ENCODE results near the gene AGBL4.

Gene AGBL4

DNA sequence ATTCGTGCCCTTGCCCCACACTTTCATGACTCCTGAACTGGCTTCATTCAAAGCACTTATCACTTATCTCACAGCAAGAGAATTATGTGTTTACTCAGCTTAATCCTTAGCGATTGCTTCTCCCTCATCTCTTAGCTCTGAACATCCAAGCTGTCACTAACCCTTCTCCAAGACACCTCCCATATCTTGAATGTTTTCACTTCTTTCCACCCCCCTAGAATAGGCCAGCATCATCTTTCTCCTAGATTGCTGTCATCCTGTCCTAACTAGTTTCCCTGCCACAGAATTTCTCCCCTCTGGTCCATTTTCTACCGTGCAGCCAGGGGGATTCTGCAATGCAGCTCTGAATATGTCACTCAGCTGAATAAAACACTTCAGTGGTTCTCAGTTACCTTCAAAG is 1483.2 kb downstream of the AGBL4 start:
- H3K9me3 Mint-ChIP-seq, result no peaks in the 10 kb centered on the region
- peaks cover 28% of the 10 kb centered on the region for H3K27me3 Mint-ChIP-seq (ENCODE audit: low read depth)
- TF ChIP-seq, protein P1, sequence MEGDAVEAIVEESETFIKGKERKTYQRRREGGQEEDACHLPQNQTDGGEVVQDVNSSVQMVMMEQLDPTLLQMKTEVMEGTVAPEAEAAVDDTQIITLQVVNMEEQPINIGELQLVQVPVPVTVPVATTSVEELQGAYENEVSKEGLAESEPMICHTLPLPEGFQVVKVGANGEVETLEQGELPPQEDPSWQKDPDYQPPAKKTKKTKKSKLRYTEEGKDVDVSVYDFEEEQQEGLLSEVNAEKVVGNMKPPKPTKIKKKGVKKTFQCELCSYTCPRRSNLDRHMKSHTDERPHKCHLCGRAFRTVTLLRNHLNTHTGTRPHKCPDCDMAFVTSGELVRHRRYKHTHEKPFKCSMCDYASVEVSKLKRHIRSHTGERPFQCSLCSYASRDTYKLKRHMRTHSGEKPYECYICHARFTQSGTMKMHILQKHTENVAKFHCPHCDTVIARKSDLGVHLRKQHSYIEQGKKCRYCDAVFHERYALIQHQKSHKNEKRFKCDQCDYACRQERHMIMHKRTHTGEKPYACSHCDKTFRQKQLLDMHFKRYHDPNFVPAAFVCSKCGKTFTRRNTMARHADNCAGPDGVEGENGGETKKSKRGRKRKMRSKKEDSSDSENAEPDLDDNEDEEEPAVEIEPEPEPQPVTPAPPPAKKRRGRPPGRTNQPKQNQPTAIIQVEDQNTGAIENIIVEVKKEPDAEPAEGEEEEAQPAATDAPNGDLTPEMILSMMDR (IDR thresholded peaks at IDR 0.05; ENCODE audit: unreplicated experiment in 3 of 3), result no peak
- H3K4me3 Mint-ChIP-seq, result no peak overlapping the region
- no peaks in the 10 kb centered on the region for H3K36me3 Mint-ChIP-seq (ENCODE audit: low read depth)
- H3K4me1 Mint-ChIP-seq, result no peaks in the 10 kb centered on the region
- no peak overlapping the region for H3K27ac Mint-ChIP-seq

DNA sequence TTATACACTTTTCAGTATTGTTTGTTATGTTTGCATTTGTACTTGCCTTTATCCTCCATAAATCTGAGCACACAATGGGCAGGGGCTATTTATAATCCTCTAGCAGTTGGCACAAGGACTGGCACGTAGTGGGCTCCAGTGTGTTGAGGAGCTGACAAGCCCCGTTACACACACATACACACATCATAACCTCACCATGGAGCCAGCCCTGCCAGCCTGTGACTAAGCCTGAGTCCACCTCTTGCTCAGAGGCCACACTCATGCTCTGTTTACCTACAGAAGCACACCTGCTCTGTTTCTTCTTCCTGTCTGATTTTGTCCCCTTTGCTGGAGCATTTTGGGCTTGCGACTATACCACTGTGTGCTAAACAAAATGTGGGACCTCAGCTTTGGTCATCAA is 1487.3 kb downstream of the AGBL4 start:
- Mint-ChIP-seq H3K4me3 (no peak overlapping the region), H3K4me1 (no peaks in the 10 kb centered on the region), H3K36me3 (ENCODE audit: low read depth) (no peaks in the 10 kb centered on the region), H3K9me3 (no peaks in the 10 kb centered on the region), H3K27me3 (ENCODE audit: low read depth) (peaks cover 43% of the 10 kb centered on the region), H3K27ac (no peak overlapping the region)
- TF ChIP-seq, protein P1 (IDR thresholded peaks at IDR 0.05; ENCODE audit: unreplicated experiment in 3 of 3), result no peak

DNA sequence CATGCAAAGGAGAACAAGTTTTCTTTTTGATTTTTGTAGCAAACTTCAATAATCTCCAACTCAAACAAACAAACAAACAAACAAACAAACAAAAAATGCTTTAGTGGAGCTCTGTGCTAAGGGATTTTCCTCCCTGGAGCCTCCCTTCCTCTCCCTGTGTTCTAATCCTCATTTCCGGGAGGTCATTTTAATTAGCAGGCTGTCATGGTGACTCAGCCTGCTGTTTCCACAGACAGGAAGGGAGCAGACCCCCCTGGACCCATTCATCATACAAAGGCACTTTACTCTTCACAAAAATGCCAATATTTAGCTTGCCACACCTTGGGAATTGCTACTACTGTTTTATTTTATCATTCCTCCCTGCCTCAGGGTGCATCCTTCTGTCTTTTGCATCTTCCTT is 1490.8 kb downstream of the AGBL4 start:
- no peaks in the 10 kb centered on the region for H3K36me3 Mint-ChIP-seq (ENCODE audit: low read depth)
- H3K4me1 Mint-ChIP-seq, result no peaks in the 10 kb centered on the region
- H3K4me3 Mint-ChIP-seq, result no peak overlapping the region
- no peak overlapping the region for H3K27ac Mint-ChIP-seq
- TF ChIP-seq, protein P1 (IDR thresholded peaks at IDR 0.05; ENCODE audit: unreplicated experiment in 3 of 3), result no peak
- H3K27me3 Mint-ChIP-seq (ENCODE audit: low read depth), result peaks cover 46% of the 10 kb centered on the region
- no peaks in the 10 kb centered on the region for H3K9me3 Mint-ChIP-seq

DNA sequence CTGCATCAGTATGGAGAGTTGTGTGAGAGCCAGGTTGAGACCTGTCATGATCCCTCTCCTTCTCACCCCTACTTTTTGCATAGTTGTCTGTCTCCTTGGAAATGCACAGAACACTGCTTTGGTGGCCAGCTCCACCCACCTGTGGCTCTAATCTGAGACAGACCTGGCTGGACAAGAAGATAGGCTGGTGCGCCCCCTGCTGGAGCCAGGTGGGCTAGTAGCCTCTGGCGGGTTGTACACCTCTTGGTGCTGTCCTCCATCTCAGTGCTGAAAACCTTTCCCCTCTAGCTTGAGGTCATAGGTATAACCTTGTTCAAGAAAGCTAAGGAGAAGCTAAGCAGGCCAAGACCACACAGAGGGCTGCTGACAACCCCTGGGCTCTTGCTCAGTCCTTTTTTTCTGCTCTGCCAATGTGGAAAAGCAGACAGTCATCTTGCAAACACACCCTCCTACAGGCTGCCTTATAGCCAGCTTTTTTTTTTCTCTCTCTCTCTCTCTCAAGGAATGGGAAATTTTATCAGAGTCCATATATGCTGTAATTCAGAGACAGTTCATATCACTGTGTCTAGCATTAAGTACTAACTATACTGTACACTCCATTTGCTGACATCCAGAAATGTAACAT is 1492.9 kb downstream of the AGBL4 start:
- Mint-ChIP-seq H3K4me1 (peaks cover 5% of the 10 kb centered on the region), H3K36me3 (ENCODE audit: low read depth) (no peaks in the 10 kb centered on the region), H3K27me3 (ENCODE audit: low read depth) (peaks cover 51% of the 10 kb centered on the region), H3K4me3 (no peak overlapping the region), H3K27ac (no peak overlapping the region), H3K9me3 (no peaks in the 10 kb centered on the region)
- TF ChIP-seq, protein P1 (IDR thresholded peaks at IDR 0.05; ENCODE audit: unreplicated experiment in 3 of 3), result peak; percentile 61 to 85 (median 67)

DNA sequence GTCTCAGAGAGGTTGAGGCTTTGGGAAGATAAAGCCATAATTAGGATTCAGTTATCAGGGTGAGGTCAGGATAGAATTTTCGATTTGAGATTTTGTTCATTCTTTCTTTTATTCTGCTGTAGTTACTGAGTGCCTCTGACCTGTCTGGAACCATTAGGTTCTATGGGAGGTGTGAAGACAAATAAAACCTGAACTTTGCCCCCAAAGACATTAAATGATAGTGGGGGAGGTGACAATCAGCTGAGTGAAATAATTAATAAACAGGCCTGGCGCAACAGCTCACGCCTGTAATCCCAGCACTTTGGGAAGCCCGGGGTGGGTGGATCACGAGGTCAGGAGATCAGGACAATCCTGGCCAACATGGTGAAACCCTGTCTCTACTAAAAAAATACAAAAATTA is 1496.7 kb downstream of the AGBL4 start:
- Mint-ChIP-seq H3K9me3 (no peaks in the 10 kb centered on the region), H3K27me3 (ENCODE audit: low read depth) (peaks cover 28% of the 10 kb centered on the region), H3K27ac (no peak overlapping the region), H3K36me3 (ENCODE audit: low read depth) (no peaks in the 10 kb centered on the region), H3K4me3 (no peak overlapping the region), H3K4me1 (peaks cover 5% of the 10 kb centered on the region)
- TF ChIP-seq, protein P1 (IDR thresholded peaks at IDR 0.05; ENCODE audit: unreplicated experiment in 3 of 3), result no peak

DNA sequence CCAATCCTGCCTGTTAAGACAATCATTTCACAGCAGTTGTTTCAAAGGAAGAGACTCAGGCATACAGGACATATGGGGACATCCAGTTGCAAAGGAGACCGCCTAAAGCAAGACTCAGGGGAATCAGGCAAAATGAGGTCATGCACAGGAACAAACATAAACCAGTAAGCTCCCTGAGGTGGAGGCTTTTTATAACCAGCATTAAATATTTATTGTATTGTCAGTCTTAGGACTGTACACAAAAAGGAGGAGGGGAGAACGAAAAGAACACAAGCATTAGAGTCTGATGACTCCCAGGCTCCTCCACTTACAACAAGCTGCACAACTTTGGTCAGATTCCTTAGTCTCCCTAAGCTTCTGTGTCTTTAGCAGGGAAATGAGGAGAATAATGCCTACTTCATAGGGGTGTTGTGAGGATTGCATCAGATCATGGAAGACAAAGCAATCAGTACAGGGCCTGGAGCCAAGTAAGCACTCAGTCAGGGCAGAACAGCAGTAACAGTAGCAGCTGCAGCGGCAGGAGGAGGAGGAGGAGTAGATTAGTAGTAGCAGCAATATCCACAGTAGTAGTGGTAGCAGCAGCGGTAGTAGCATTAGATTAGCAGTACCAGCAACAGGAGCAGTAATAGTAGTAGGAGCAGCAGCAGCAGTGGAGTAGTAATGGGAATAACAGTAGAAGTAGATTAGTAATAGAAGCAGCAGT is 1497.6 kb downstream of the AGBL4 start:
- no peaks in the 10 kb centered on the region for H3K36me3 Mint-ChIP-seq (ENCODE audit: low read depth)
- H3K27me3 Mint-ChIP-seq (ENCODE audit: low read depth), result peaks cover 27% of the 10 kb centered on the region
- no peak overlapping the region for H3K4me3 Mint-ChIP-seq
- H3K9me3 Mint-ChIP-seq, result no peaks in the 10 kb centered on the region
- TF ChIP-seq, protein P1 (IDR thresholded peaks at IDR 0.05; ENCODE audit: unreplicated experiment in 3 of 3), result no peak
- no peak overlapping the region for H3K27ac Mint-ChIP-seq
- peaks cover 5% of the 10 kb centered on the region for H3K4me1 Mint-ChIP-seq

Measured in nephron (organoid).